GM12891 (cell line): ENCODE results near the gene PIAS3.

ENCODE experiments used
- POLR2A ChIP-seq: IDR thresholded peaks from 2 replicates; pipeline ENCODE4 v1.6.1; 2011; ENCODE audit warnings: low read depth, low read length, control low read depth
- POLR2AphosphoS5 ChIP-seq: IDR thresholded peaks from 2 replicates; pipeline ENCODE4 v1.6.1; 2011; ENCODE audit warnings: low read depth, low read length, control low read depth
- SPI1 ChIP-seq: IDR thresholded peaks from 2 replicates; pipeline ENCODE4 v1.6.1; 2011; ENCODE audit warnings: low read depth, low read length, control low read depth
- TAF1 ChIP-seq: IDR thresholded peaks from 2 replicates; pipeline ENCODE4 v1.6.1; 2011; ENCODE audit warnings: low read depth, low read length, control low read depth

- no peak for TF ChIP-seq POLR2AphosphoS5
- no peak for TF ChIP-seq POLR2A
- no peak for TF ChIP-seq TAF1
- no peak for TF ChIP-seq SPI1
These were observed 36.6 kb upstream of the PIAS3 start for GRCh38 chr1:145895471-145895870.
